Occipital lobe (tissue), 2 donors: ENCODE data around the gene UCK1. TPM values are rescaled to one million over a fixed set of nuclear protein-coding genes. Genes with fewer than 3 reads are reported as not detected.
"Not testable (repeated sequence)": the region's sequence is repeated elsewhere in the genome, so short reads cannot be mapped to it uniquely, and the experiment has no call there.

ENCODE experiments used
- DNase-seq: peaks from one replicate; lab custom pipeline; 2025; lab: John Stamatoyannopoulos, UW
- total RNA-seq: library from RNA; depleted of rRNA; stranded (reverse); fragments of >200 nt; gene quantifications from one replicate; pipeline ENCODE4 v1.2.3, GENCODE V29; 2014

The UCK1 gene
- total RNA-seq, 1 donor from 2014 or later, result 13.3 TPM

DNA sequence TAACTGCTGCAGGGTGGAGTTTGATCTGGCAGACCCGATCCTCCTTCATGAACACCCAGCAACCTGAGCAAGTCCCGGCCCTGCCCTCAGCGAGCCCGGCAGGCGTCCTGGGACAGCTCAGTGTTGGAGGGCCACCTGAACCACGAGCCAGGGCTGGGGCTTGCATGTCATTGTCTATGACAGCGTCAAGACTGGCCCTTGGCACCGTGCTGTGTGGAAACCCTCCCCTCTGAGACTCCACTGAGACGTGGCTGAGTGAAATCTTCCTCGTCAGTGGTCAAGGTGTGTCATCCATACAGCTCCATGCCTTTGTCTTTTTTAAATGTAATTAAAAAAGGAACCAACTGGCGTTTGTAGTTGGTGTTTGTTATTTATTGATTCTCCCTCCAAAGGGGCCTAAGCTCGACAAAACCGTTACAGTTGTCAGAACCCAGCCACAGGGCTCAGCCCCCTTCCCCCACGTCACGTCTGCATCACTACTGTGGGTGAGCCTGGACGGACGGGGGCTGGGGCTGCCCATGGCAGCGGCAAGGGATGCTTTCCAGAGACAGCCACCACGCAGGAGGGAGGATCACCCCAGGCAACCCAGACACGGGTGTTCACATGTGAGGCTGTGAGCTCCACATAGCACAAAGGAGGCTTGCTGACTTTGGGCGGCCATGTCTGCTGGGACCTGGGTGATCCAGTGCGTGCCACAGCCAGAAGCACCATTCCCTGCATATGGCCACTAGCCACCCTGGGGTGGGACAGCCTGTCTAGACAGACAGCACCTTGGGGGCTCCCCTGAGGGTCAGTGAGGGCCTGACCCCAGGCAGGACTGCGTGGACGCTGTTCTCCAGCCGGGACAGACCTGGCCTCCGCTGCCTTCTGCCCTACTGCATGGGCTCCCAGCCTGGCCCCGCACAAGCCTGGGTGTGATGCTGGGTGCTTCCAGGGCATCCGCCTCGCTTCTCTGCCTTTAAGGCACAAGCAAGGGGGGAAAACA lies 7.3 kb downstream of the UCK1 start:
- DNase-seq, result no peak

DNA sequence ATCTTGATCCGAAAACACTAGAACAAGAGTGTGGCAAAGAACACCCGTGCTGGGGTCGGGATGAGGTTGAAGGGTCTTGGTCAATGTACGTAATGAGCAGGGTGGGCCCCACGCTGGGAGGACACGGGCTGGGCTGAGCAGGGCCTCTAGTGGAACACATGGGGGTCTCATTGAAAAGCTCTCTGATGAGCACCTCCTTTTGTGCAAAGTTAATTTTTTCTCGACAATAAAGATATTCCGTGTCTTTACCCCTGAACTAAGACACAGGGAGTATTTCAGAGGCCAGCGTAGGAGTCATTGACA lies 8.0 kb downstream of the UCK1 start:
- no peak for DNase-seq

DNA sequence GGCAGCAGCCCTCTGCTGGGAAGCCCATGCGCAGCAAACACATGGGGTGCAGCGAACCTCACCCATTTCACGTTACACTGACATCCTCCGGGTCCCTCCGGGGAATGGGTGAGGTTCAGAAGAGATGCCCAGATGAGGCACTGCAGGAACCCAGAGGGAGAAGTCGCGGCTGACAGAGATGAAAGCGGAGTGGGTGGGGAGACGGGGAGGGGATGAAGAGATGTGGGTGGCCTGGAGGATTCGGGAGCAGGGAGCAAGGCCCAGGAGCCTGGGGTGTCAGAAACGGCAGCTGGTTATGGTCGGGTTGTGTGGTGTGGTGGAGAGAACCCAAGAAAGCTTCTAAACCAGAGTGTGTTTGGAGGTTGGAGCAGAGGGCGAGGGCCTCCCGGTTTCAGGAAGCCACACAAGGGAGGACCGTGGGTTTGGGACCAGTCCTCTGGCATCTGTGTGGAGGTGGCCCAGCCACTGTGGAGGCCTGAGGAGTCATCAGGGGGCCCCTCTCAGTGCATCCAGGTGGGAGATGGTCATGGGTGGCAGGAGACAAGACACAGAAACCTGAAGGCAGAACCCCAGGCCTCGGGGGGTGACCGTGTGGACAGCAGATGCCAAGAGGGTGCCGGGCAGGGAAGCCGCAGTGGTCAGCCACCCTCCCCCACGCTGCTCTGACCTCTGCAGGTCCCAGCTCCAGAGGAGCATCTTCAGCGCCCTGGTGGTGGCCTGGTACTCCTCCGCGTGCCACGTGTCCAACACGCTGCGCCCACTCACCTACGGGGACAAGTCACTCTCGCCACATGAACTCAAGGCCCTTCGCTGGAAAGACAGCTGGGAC lies 8.6 kb downstream of the UCK1 start:
- DNase-seq, result no peak

DNA sequence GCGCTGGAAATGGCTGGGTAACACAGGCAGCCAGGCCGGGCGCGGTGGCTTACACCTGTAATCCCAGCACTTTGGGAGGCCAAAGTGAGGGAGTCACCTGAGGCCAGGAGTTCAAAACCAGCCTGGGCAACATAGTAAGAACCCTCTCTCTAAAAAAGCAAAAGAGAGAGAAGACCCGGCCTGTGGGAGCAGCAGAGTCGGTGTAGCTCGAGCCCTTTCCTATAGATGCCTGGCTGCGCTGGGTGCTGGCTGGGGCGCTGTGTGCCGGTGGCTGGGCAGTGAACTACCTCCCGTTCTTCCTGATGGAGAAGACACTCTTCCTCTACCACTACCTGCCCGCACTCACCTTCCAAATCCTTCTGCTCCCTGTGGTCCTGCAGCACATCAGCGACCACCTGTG lies 9.2 kb downstream of the UCK1 start:
- DNase-seq, result no peak

DNA sequence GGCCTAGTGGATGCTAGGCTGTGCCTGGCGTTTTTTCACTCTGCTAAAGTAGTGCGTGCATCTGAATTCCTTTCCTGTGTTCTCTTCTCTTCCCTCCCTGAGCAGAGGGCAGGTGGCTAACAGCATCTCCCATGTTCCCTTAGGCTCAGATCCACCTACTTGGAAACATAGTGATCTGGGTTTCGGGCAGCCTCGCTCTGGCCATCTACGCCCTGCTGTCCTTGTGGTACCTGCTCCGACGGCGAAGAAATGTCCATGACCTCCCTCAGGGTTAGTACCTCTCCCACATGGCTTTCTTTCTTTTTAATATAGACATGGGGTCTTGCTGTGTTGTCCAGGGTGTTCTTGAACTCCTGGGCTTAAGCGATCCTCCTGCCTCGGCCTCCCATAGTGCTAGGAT lies 9.9 kb downstream of the UCK1 start:
- no peak for DNase-seq

DNA sequence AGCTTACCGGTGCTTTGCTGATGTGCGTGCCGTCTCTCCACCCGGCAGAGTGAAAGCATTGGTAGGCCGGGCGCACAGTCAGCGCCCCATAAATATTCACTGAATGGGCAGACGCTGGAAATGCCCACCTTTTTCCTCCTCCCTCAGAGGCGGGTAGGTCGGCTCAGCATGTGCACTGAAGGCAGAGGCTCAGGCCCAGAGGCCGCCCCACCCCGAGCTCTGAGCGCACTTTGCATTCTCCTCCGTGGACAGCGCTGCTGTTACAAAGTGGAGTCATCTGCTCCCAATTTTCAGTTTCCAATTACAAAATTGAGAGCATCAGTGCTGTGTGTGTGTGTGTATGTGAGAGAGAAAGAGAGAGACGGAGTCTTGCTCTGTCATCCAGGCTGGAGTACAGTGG lies 10.6 kb downstream of the UCK1 start:
- no peak for DNase-seq

DNA sequence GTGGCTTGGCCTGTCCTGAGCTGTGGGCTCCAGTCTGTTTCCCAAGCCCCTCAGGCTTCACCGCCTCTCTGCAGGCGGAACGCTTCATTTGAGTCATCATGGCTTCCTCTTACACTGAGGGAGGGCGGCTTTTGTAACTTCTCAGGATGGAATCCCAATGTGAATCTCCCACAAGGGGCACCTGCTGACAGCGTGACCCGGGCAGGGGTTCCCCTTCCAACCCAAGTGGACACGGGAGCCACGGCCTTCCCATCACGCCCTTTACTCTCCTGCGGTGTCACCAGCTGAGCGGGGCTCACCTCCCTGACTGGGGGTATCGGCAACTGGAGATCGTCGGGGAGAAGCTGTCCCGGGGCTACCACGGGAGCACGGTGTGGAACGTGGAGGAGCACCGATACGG lies 12.5 kb downstream of the UCK1 start:
- no peak for DNase-seq

DNA sequence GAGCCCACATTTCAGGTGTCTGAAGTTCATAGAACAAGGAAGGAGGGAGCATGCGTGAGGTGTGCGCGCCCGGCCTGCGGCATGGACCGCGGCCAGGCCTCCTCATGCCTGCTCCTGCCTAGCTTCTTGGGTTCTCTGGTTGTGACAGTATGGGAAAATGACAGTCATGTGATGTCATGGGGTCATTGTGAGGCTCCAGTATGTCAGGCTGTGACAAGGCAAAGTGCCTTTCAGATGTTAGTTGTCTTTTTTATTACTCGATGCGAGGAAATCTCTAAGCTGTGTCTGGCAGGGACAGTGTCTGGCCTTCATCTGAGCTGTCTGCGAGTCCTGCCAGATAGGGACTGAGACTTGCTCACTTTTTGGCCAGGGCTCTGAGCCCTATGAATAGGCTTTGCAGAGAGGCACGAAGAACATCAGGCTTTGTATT lies 13.3 kb downstream of the UCK1 start:
- DNase-seq, result no peak

DNA sequence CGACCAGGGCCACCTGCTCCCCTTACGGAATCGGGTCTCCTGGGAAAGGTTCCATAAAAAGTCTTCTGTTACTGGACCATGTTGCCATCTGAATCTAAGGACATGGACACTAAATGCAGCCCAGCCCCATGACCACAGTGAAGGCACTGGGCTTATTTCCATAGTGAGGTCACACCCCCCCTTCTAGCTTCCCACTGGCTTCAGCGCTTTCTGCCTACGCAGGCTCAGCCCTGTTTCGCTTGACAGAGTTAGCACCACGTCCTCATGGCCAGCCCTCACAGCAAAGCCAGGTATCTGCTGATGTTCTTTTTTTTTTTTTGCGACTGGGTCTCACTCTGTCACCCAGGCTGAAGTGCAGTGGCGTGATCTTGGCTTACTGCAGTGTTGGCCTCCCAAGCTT lies 14.1 kb downstream of the UCK1 start:
- no peak for DNase-seq

DNA sequence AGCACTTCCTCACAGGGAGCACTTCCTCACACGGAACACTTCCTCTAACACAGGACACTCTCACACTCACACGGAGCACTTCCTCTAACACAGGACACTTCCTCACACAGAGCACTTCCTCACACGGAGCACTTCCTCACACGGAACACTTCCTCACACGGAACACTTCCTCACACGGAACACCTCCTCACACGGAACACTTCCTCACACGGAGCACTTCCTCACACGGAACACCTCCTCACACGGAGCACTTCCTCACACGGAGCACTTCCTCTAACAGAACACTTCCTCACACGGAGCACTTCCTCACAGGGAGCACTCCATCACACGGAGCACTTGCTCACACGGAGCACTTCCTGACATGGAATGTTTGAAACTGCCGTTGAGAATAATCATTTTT lies 15.0 kb downstream of the UCK1 start:
- DNase-seq, result no peak

DNA sequence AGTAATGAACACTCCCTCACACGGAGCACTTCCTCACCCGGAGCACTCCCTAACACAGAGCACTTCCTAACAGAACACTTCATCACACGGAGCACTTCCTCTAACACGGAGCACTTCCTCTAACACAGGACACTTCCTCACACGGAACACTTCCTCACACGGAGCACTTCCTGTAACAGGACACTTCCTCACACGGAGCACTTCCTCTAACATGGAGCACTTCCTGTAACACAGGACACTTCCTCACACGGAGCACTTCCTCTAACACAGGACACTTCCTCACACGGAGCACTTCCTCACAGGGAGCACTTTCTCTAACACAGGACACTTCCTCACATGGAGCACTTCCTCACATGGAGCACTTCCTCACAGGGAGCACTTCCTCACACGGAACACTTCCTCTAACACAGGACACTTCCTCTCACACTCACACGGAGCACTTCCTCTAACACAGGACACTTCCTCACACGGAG lies 15.5 kb downstream of the UCK1 start:
- not testable (repeated sequence) for DNase-seq

DNA sequence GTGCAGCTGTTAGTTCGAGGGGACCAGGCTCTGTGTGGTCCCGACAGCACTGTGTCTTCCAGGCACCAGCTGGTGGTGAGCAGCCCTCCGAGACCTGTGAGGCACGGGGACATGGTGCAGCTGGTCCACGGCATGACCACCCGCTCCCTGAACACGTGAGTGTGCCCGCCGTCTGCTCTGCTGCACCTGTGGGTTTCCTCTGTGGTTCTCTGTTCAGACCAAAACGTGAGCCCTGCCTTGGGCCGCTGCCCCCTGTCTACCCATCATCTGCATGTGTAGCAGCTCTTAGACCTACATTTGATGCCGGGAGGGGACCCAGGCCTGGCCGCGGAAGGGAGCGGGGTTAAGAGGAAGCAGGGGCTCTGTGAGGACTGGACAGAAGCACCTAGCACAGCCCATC lies 17.9 kb downstream of the UCK1 start:
- DNase-seq, result no peak

DNA sequence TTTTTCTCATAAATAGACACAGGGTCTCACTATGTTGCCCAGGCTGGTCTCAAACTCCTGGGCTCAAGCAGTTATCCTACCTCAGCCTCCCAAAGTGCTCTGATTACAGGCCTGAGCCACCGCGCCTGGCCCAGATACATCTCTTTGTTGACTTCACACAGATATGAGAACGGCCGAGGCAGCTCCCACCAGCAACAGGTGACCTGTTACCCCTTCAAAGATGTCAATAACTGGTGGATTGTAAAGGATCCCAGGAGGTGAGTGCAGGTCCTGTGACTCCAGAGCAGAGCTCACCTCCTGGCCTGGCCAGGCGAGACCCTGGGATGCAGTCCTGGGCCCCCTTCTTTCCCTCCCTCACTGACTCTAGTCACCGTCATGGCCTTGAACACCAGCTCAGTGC lies 19.2 kb downstream of the UCK1 start:
- no peak for DNase-seq

DNA sequence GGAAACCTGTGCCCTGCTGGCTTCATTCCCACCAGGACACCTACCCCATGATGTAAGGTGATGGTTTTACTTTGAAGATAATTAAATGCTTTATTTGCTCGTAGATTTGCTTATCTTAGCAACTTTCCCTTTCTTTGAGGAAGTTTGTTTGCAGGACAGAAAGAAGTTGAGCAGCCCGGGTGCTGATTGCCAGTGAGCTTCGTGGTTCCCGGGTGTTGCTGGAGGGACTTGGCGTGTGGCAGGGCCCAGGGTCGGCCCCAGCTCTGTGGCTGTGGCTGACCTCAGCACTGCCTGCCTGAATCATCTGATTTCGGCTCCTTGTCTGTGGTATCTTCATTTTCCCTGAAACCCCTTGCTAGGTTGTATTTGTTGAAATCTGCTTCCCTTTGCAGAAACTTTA lies 19.6 kb downstream of the UCK1 start:
- no peak for DNase-seq

DNA sequence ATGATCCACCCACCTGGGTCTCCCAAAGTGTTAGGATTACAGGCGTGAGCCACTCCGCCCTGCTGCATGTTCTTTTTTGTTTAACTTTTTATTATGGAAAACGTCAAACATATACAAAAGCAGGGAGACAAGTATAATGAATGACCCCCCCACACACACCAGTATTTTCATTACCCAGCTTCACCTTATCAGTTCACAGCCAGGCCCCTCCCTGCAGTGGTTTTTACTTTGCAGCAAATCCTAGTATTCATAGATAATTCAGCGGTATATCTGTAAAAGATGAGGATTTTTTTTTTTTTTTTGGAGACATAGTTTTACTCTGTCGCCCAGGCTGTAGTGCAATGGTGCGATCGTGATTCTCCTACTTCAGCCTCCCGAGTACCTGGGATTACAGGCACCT lies 26.1 kb downstream of the UCK1 start:
- no peak for DNase-seq

DNA sequence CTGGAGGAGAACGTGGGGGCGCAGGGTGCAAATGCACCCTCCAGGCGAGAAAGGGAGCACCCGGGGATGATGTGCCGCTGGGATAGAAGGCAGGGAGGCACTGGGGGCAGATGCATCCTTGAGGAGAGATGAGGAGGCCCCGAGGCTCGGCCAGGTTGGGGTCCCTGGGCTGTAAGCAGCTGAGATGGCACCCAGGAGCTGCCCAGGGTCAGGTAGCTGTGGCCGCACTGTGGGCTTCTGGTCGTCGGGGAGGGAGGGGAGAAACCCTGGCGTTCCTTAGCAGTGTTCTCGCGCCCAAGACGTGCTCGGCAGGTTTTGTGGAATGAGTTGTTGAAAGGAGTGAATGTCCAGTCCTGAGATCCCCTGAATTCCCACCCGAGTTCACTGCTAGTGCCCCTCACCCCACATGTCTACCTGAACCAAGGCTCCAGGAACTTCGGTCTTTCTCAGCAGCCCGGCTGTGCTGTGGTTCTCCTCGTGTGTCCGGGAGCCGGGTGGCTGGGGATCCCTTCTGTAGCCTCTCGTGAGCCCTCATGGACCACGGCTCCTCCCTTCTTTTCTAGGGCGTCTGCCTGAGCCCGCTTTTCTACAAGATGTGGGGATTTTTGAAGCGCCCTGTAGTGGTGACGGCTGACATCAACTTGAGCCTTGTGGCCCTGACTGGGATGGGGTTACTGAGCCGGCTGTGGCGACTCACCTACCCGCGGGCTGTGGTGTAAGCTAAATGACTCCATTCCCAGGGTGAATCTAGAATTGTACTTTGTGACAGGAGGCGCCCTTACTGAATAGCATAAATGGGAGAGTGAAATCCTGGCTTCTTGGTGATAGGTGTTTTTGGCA lies 27.2 kb downstream of the UCK1 start:
- no peak for DNase-seq

DNA sequence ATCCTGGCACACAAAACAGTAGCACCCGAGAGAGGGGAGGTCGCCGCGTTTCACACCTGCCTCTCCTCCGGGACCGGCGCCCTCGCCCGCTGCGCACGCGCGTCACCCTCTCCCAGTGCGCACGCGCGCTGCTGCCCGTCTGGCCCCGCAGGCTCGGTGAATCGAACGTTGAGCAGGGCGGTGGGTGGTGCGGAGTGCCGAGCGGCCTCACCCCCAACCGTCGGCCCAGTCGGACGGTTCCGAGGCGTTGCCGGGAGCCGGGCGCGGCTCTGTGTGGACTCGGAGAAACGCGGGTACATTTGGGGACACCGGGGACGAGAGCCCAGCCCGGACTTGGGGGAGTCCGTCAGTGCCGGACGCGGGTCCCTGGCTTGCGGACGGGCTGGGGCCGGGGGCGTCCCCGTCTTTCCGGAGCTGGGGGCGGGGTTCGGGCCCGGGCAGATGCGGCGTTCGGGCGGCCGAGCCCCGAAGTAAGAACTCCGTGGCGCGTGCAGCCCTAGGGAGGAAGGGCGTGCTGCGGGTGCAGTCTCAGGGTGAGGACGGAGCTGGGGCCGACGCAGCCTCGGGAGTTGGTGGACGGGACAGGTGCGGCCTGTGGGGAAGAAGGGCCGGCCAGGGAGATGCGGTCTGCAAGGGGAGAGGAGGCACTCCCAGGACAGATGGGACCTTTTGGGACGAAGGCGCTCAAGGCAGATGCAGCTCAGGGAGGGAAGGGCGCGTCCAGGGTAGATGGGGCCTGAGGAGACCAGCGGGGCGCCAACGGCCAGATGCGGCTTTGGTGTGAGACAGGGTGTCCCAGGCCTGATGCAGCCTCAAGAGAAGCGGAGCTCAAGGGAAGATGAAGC lies 28.1 kb downstream of the UCK1 start, which contains the start of gene POMT1:
TSS of gene POMT1 (plus strand) at position 138 of the 845 bp plus-strand sequence. CDS start 1,301 bp downstream, outside the sequence.
- DNase-seq, result peak; percentile 86

DNA sequence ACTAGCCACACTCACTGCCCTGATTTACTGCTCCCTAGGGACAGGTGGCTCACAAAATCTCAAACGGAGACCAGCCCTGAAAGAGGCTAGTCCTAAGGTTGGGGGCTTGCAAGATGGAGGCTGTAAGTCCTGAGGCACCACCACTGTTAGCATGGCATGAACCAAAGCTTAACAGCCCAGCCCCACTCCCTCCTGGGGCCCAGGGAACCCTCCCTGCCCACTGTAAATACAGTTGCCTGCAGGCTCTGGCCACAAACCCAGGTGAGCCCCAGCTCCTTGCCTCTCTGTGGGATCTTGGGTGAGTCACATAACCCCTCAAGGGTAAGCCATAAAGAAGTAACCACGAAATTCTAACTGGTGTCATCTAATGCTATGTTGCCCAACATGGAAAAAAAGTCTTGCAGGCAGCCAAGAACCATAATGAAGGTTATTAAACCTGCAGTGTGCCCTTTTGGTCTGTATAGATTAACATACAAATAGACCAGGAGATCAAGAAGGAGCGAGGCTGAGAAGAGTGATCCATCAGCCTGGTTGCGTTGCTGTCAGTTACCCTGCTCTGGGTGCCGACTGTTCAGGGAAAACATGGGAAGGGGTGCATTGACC lies 30.0 kb downstream of the UCK1 start:
- DNase-seq, result no peak

DNA sequence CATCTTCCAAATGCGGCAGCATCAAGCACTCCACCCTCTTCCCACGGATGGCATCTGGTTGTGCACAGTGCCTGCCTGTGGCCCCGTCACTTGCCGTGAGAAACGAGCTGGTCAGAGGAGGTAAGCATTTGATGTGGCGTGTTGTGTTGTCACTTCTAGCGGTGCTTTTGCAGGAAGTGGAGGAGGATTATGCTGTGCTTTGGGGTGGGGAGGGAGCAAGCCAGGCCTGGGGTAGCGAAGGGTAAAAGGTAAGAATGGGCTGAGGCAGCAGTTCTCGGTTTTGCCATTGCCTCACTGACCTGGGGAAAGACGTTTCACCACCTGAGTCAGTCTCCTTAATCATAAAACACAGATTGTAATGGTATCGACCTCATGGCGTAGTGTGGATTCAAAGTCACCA lies 30.7 kb downstream of the UCK1 start:
- no peak for DNase-seq

DNA sequence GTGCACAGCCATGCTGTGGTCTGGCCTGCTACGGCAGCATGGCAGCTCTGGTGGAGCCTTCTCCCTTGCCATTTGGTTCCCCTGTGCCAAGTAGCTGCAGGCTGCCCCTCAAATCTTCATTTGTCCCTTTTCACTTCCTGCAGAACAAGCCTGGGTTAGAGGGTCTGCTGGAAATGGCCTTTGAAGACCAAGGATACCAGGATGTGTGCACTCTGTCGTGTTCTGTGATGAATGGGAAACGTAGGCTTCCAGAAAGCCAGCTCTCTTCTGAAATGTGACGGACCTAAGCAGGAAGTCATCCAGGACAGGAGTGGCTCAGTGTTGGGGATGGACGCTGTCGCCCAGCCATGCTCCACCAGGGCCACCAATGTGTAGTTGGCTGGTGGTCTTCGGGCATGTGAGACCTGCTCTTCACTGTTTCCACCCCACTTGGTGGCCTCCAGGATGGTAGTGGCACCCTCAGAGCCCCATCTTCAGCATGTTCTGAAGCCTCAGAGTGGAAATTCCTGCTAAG lies 31.8 kb downstream of the UCK1 start:
- DNase-seq, result no peak
